HG02571 (cell line): ENCODE measurements around the gene SCUBE3.

ENCODE experiments used
- ATAC-seq: cut with Tn5 transposase; IDR thresholded peaks from one replicate; pipeline ENCODE4 v1.9.1; 2021; ENCODE audit warnings: mild to moderate bottlenecking, moderate library complexity; ENCODE audit not compliant: unreplicated experiment

The SCUBE3 gene

GRCh38 chr6:35209081-35209480, 4.7 kb upstream of the SCUBE3 start:
- ATAC-seq = no peak

- ATAC-seq = no peak
Measured at GRCh38 chr6:35209622-35210247, 4.0 kb upstream of the SCUBE3 start.

- ATAC-seq = no peak
Measured at GRCh38 chr6:35213298-35213791, 411 bp upstream of the SCUBE3 start.

- no peak for ATAC-seq
Measured at GRCh38 chr6:35214869-35215664, 1.3 kb downstream of the SCUBE3 start.

- no peak for ATAC-seq
Measured at GRCh38 chr6:35215665-35216411, 2.1 kb downstream of the SCUBE3 start.

GRCh38 chr6:35216412-35216732, 2.6 kb downstream of the SCUBE3 start:
- no peak for ATAC-seq

- ATAC-seq = no peak
Measured at GRCh38 chr6:35216851-35217811, 3.4 kb downstream of the SCUBE3 start.

GRCh38 chr6:35218021-35218420, 4.3 kb downstream of the SCUBE3 start:
- ATAC-seq = no peak

- no peak for ATAC-seq
Measured at GRCh38 chr6:35218456-35218855, 4.7 kb downstream of the SCUBE3 start.

- no peak for ATAC-seq
Measured at GRCh38 chr6:35219683-35220326, 6.0 kb downstream of the SCUBE3 start.

- ATAC-seq = no peak
Measured at GRCh38 chr6:35220711-35221110, 7.0 kb downstream of the SCUBE3 start.

GRCh38 chr6:35223396-35223795, 9.6 kb downstream of the SCUBE3 start:
- no peak for ATAC-seq

- no peak for ATAC-seq
Measured at GRCh38 chr6:35224720-35225119, 11.0 kb downstream of the SCUBE3 start.

GRCh38 chr6:35228481-35228880, 14.7 kb downstream of the SCUBE3 start:
- no peak for ATAC-seq

- ATAC-seq = no peak
Measured at GRCh38 chr6:35229304-35229703, 15.5 kb downstream of the SCUBE3 start.

GRCh38 chr6:35230498-35230897, 16.7 kb downstream of the SCUBE3 start:
- ATAC-seq = no peak

GRCh38 chr6:35230950-35231349, 17.2 kb downstream of the SCUBE3 start:
- no peak for ATAC-seq

- no peak for ATAC-seq
Measured at GRCh38 chr6:35231563-35231962, 17.8 kb downstream of the SCUBE3 start.

GRCh38 chr6:35234901-35235300, 21.1 kb downstream of the SCUBE3 start:
- no peak for ATAC-seq

- ATAC-seq = no peak
Measured at GRCh38 chr6:35236223-35236622, 22.5 kb downstream of the SCUBE3 start.
